Eye (tissue), 1 donor: ENCODE data around the gene C1QTNF5.
A peak's percentile ranks its signal among the peaks of the same experiment; 100 is the strongest.

Experiments used
- DNase-seq: peaks from one replicate; pipeline ENCODE4 v3.0.0-alpha.2; 2015

Gene C1QTNF5

DNA sequence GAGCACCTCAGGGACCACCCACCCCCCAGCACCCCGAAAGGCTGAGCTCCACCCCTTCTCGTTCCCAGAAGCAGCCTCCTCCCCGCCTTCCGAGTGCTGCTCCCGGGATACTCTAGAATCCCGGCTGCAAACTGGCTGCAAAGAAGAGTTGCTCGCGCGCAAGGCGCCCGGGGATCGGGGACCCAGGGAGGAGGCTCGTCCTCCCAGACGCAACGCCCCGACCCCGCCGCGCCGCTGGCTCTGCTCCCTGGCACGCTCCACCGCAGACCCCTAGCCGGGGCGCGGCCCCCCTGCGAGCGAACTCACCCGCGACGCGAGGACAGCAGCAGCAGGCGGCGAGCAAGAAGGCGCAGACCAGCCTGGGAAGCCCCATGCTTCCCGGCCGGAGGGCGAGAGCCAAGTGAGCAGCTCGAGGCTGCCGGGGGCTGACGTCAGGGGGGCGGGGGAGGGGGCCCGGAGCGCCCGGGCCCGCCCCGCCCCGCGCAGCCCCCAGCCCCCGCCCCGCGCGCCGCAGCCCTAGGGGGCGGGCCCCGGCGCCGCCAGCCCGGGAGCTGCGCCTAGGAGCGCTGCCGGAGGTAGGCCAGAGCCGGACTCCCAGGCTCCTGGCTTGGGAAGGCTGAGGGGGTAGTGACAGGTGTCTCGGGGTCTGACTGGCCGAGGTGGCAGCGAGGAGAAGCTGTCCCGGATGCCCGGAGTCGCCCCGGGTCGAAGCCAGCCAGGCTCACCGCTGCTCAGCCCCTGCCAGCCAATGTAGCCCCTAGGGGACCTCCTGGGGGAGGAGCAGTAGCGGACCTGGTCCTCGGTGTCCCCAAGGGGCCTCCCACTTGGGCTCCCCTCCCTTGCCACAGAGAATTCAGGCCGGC, 23.7 kb downstream of the C1QTNF5 start, which contains the start of gene MCAM:
Gene MCAM, minus strand, starts transcription at position 402 of the 863 bp plus-strand sequence. Its CDS starts 29 bp downstream, at position 373.
- DNase-seq = peak; percentile 76

DNA sequence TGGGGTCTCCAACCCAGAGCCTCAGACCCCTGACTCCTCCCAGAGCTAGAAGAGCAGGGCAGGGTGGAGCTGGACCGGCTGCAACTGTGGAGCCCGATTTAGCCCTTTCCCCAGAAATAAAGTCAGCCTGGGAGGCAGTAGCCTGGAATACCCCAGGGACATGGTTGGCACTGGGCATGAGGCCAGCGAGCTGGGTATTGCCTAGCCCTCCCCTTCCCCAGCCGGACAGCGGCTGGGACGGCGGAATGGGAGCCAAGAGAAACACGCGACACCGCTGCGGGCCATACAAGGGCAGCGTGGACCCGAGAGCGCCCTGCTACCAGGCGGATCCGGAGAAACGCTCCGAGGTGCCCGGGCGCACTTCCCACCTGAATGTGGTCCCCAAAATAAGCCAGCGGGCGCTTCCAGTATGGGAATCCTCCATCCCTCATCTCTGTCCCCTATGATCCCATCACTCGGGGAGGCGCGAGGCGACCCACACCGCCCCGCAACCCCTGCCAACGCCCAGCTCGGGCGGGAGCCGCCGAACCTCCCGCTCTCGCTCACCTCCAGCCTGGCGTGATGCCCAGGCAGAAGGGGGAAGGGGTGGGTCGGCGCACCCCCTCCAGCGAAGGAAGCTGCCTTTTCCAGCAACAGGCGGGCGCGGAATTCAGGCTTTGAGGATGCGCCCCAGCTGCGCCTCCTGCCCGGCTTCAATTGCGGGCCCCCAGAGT, 24.5 kb downstream of the C1QTNF5 start:
- DNase-seq = peak; percentile 68

DNA sequence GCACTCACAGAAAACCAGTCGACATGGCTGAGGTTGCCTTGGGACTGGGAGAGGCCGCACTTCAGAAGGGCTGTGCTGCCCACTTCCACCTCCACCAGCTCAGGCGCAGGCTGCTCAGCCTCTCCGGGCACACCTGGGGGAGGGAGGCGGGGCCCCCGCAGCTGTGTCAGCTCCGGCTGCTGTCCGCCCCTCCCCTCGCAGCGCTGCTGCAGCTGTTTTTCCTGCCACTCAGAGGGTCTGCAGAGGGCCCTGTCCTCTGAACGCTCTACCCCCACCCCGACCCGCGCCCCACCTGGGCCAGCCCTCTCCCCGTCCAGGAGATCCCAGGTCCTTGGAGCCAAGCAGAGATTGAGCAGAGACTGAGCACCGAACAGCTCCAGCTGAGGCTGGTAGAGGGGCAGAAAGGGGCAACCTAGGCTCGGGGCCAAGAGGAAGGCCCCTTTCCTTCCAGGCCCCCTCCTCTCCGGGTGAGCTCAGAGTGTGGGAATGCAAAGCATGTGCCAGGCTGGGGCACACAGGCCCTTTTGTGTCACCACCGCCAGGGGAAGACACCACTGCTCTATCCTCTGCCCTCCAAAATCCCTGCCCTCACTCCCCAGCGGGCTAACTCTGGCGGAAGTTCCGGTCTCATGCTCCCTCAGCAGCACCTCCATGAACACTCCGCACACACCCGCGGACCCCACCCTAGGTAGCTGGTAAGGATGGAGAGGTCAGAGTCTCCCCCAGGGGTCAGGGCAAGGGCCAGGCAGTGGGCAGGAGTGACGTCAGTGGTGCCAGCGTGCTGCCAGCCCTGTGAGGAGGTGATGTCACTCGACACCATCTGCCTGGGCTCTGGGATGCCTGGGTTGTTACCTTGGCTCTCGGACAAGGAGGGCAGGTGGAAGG, 25.3 kb downstream of the C1QTNF5 start:
- peak; percentile 75 for DNase-seq

DNA sequence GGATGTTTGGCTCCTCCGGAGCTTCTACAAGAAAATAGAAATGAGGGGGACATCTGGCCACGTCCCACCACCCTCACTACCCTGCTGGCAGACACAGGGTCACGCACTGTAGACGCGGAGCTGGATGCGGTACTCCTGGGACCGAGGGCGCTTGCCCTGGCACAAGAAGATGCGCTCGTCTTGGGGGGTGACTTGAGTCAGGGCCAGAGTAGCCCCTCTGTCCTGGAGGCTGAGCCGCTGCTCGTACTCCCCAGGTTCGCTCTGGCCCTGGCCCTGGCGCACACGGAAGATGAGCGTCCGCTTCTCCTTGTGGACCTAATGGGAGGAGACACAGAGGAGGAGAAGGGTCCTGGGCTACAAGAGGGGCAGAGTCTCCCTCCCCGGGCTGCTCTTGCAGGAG, 26.0 kb downstream of the C1QTNF5 start:
- no peak for DNase-seq

DNA sequence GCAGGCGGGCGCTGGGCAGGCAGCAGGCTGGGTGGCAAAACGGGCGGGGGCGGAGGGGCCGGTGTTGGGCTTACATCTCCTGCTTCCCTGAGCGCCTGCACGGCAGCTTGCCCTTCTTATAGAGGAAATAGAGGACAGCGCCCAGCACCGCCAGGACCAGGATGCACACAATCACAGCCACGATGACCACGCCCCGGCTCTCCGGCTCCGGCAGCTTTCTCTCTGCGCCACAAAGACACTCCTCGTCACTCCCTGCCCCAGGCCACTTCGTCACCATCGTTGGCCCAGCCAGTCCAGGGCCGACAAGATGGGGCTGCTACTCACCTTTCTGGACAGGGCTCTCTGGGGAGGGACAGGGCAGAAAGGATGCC, 30.0 kb downstream of the C1QTNF5 start:
- DNase-seq = no peak

DNA sequence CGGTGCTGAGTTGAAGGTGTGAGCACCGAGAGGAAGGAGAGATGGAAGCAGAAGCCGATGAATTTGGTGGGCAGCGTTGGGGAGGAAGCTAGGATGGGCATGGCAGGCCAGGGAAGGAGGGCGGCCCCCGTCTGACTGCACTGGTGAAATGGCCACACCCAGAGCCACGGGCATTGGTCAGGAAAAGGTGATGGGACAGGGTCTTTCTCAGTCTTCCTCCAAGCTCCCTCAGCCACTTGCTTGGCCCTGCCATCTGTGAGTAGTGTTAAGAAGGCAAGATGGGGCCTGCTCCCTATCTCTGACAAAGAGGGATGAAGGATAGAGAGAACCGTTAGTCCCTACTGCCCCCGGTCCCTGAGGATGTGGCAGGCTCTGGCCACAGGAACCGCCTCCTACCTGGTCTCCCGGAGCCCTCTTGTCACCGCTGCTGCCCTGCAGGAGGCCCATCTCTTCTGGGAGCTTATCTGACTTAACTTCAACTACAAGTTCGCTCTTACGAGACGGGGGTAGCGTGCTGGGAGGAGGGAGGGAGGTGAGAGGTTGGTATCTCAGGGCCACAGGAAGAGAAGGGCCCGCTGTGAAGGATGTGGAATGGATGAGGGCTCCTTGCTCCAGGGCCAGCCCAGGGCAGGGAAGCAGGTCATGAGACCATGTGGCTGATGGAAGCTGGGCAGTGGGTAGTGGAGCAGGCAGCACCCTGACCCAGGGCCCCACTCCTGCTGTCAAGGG, 30.6 kb downstream of the C1QTNF5 start:
- DNase-seq = no peak

DNA sequence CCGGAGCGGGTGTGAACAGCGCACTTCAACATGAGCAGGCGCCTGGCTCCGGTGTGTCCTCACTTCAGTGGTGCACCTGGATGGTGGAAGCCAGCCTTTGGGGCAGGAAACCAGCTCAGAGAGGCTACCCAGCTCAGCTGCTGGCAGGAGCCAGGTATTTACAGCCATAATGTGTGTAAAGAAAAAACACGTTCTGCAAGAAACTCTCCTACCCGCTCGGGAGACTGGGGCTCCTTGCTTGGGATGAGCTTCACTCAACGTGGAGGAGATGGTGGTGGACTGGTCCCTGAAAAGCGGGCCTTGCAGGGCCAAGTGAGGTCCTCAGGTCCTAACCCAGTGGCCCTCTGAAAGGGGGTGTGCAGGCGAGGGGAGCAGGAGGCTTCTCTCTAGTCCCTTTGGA, 31.3 kb downstream of the C1QTNF5 start:
- no peak for DNase-seq

DNA sequence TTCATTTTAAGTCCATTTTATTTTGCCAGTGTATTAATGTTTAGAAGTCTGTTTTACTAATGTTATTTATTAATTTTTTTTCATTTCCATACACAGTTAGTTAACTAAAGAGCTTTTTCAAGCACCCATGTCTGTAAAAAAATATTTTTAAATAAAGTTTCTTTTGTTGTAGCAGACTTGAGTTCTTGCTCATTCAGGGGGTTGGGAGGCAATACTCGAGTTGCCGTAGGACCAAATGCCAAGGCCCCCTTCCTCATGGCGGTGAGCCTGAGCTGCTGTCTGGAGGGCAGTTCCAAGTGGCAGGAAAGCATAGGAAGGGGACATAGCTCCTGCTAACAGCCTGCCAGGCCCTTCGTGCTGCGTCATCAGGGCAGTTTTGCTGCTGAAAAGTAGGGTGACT, 32.7 kb downstream of the C1QTNF5 start:
- DNase-seq = no peak

DNA sequence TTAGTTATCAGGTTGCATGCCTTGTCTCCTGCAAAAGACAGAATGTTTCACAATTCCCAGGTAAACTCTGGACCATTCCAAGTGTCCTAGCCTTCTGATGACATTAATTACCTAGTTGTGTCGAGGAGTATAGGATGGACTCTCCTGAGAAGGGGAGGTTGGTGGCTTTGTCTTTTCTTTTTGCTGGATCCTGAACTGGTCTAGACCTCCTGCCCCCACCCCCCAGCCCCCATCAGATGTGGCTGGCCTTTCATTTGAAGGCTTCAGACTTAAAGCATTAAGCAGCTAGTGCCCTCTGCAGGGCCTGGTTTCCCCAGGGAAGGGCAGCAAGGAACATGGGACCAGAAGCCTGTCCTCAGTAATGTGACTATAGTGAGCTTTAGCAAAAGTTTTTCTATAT, 33.5 kb downstream of the C1QTNF5 start:
- no peak for DNase-seq

DNA sequence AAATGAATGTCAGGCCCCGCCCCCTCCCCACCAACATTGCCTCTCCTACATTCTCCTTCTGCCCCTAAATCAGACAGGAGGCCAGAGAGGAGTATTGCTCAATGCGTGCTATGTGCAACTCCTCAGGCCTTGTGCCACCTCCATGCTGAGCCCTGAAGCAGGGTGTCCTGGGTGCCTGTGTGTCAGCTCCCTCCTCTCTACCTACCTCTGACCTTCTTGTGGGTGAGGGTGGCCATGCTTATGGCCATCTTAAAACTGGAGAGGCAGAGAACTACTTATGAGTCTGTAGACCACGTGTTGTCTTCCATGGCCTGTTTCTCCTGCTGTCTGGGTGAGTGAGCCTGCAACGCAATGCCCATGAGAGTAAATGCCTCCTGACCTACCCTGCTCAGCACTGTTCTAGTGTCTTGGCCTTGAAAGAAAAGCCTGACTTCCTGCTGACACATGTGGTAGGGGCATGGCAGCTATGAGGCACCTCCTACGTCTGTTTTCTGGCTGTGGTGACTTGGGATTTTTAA, 34.3 kb downstream of the C1QTNF5 start:
- DNase-seq = no peak

DNA sequence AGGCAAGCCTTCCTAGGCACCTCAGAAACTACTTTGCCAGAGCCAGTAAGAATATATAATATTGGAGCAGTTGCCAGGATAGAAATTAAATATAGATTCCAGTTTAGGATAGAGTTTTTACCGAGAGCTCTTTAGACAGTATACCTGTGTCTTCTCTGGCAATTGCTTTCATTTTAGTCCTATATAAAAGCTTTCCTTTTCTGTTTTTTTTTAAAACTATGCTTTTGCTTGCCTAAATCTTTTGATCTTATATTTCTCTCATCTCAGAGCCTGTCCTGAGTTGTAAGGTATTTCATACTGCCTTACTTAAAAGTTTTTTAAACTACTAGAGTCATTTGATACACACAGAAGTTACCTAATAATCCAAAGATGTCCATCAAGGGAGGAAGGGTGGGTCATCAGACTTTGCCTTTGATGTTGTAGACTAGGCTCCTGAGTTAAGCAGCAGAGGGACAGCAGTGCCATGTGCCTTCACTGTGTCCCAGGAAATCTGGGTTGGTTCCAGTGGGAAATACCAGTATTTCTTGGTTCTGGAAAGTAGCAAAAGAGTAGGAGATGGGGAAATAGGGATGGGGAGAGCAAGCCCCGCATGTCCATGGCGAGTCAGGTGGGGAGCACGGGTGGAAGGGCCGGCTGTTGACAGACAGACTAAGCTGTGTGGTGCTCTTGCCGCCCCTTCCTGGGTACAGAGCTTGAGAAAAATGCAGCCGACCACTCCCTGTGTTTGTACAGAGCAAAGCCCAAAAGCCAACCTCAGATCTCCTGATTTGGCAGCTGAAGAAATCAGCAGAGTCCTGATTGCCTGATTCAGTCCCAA, 34.9 kb downstream of the C1QTNF5 start:
- DNase-seq = no peak

DNA sequence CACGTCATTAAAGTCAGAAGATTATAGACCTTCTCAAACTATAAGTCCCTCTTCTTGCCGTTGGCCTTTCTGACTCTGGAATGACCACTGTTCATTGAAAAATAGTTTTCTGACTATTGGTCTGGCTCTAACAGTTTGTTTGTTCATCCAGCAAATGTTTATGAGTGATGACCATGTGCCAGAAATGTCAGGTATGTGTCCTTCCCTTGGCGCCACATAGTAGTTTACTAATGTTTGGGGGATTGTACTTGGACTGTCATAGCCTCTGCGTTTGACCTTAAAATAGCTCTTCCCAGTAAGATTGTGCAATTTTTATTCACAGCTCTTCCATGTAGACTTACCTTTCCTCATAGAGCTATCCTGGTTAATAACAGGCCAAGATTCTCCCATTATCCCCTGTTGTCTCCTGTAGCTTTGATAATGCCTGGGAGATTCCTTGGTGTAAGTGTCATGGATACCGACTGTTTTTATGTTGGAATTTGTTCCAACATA, 37.4 kb downstream of the C1QTNF5 start:
- no peak for DNase-seq

DNA sequence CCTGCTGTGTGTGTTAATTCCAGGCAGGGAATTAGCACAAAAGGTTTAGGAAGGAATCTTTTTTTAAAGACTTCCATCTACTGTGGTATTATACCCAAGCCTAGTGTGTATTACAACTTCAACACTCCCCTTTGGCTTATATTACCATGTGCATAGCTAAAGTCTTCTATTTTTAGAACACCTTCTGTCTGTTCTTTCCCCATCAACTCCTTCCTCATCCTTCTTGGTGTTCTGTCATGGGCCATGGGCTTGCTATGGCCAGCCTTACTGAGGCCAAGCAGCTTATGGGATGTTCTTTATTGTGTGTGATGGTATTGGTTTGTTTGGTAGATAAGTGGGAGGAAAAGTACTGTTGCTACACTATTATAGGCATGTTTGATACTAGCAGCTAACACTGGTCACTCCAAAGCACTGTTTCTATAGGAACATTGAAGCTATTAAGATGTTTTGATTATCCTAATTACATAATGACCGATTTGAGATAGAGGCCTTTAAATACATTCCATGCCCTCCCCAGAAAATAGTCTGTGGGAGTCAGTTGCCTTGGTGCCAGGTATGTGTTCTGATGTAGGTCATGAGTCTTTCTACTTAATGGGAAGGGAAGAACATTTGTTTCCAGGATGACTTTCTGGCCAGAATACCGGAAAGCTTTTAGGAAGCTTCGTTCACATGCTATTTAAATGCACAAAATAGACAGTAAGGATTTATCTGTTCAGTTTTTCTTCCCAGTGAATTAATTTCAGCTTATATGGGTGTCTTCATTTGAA, 40.3 kb downstream of the C1QTNF5 start:
- no peak for DNase-seq

DNA sequence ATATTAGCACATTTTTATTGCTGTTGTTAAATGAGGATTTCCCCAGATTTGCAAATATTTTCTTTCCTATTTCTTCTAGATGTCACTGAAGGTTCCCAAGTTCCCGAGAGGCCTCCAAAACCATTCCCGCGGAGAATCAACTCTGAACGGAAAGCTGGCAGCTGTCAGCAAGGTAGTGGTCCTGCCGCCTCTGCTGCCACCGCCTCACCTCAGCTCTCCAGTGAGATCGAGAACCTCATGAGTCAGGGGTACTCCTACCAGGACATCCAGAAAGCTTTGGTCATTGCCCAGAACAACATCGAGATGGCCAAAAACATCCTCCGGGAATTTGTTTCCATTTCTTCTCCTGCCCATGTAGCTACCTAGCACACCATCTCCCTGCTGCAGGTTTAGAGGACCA, 41.3 kb downstream of the C1QTNF5 start:
- no peak for DNase-seq

DNA sequence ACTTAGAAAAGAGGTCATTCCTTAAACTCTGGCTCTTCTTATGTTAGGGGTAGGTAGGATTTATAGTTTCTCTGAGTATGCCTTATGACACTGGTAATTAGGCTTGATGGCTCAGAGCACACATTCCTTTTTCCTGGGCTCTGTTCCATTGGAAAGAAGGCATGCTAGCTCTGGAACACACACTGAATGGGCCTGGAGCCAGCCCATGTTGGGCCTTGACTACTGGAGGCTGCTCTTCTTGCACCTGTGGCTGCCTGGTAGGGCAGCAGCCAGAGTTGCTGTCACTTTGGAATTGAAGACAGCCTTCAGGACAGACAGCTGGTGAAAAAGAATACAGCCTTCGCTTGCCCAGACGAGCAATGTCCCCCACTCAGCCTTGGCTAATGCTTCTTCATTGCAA, 42.0 kb downstream of the C1QTNF5 start:
- no peak for DNase-seq

DNA sequence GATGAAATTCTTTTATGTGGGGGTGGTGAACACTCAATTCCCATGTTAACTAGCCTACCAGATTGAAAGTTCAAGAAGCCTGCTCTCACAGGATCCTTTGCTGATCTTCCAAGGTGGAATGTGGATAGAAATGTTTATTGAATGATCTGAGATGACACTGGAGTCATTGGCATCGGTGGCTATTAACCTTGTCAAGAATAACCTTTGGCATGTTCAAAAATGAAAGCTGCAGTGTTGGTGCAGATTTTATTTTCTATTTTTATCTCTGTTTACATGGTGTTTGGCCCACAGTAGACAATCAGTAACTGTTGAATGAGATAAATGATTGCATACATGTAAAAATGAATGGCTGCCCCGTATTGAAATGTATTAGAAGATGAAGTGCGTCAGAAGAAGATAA, 42.7 kb downstream of the C1QTNF5 start:
- DNase-seq = no peak

DNA sequence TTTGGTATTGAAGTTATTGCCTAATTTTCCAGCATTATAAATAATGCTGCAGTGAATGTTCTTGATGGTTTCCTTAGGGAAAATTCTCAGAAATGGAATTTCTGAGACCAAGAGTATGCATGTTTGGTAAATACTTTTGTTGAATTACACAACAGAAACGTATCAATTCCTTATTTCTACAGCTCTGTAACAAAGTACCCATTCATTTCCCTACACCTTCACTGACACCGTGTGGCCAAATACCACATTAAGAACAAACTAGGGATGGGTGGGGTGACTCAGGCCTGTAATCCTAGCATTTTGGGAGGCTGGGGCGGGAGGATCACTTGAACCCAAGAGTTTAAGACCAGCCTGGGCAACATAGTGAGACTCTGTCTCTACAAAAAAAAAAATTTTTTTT, 45.5 kb downstream of the C1QTNF5 start:
- DNase-seq = no peak

DNA sequence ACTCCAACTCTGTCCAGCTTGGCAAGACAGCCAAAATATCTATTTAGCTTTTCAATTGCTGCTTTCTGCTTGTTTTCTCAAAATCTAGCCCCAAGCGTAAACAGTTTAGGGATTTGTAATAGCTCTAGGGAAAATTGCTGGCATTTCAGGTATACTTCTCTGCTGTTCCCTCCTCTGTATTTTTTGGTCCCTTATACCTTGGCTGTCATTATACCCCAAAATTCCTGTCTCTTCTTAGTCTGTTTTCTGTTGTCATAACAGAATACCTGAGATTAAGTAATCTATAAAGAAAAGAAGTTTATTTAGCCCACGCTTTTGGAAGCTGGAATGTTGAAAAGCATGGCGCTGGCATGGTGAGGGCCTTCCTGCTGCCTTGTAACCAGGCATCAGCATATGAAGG, 47.2 kb downstream of the C1QTNF5 start:
- DNase-seq = no peak

DNA sequence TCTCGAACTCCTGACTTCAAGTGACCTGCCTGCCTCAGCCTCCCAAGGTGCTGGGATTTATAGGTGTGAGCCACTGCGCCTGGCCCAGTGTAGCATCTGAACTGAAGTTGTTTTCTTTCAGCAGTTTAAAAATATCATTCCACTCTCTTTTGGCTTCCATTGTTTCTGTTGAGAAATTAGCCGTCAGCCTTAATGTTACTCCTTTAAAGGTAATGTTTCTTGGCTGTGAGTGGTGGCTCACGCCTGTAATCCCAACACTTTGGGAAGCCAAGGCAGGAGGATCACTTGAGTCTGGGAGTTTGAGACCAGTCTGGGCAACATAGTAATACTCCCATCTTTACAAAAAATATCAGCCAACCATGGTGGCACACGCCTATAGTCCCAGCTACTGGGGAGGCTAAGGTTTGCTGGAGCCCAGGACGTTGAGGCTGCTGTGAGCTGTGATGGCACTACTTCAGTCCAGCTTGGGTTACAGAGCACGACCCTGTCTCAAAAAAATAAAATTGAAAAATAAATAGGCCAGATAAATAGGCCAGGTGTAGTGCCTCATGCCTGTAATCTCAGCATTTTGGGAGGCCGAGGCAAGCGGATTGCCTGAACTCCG, 49.7 kb downstream of the C1QTNF5 start:
- no peak for DNase-seq
